ENCODE data around the gene RIPOR2. TPM values are rescaled to one million over a fixed set of nuclear protein-coding genes. Genes with fewer than 3 reads are reported as not detected.

Gene RIPOR2
- total RNA-seq, 2 experiments from 2014 or later = 88.3 to 96.3 TPM

DNA sequence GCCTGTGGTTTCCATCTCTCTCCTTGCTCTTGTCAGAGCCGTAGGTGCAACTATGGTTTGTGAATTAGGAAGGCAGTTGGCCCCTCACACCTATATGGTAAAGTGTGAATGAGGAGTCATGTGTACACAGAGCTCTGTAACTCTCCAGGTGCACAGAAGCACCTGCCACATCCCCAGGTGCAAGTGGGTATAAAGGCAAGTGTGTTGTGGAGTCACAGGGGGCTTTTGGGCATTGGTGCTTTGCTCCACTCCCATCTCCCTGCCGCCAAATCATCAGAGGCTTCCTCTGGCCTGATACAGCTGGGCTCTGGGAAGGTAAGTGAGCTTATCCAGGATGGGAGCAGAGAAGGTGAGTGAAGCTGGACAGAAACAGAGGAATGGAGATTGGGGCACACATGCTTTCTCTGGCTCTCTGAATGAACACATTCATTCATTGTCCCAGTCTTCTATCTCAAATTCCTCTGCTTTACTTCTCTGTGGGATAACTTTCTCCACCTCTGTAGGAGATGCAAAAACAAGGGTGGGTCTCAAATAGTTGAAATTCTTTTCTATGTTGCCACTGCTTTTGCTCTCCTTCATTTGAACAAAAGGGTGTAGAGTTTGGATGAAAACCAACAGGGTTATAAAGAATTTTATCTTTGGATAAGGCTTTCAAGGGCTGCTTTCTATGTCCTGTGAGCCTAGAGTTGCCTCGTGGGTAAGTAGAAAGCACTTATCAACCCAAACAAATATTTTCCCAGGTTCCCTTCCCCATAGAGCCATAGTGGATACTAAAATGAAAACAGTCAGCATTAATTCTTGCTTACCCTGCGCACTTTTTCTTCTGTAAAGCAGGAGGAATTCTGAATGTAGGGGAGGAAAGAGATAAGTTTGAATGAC, 45.0 kb upstream of the RIPOR2 start:
- intact Hi-C loops (cut with micrococcal nuclease) = no loop called here
- DNase-seq = no peak
- H3K27me3 Mint-ChIP-seq = no peaks in the 10 kb centered on the region
- ChIA-PET CTCF (interaction anchor here (0.9 to 7.5 kb wide), 6 partner anchors 12 to 90 kb away, joined by 3 to 101 read pairs (median 5); no protein-coding TSS in a partner anchor), POLR2A (interaction anchor here (1.0 to 2.0 kb wide), 6 partner anchors 9 to 47 kb away, joined by 3 to 6 read pairs (median 3); no protein-coding TSS in a partner anchor)
- peaks cover 2% of the 10 kb centered on the region for H3K9me3 Mint-ChIP-seq
- H3K4me1 Mint-ChIP-seq (ENCODE audit: low read depth) = peaks cover 43% of the 10 kb centered on the region
- H3K27ac Mint-ChIP-seq = no peak overlapping the region
- H3K36me3 Mint-ChIP-seq (ENCODE audit: low read depth) = no peaks in the 10 kb centered on the region
- TF ChIP-seq, protein P1, sequence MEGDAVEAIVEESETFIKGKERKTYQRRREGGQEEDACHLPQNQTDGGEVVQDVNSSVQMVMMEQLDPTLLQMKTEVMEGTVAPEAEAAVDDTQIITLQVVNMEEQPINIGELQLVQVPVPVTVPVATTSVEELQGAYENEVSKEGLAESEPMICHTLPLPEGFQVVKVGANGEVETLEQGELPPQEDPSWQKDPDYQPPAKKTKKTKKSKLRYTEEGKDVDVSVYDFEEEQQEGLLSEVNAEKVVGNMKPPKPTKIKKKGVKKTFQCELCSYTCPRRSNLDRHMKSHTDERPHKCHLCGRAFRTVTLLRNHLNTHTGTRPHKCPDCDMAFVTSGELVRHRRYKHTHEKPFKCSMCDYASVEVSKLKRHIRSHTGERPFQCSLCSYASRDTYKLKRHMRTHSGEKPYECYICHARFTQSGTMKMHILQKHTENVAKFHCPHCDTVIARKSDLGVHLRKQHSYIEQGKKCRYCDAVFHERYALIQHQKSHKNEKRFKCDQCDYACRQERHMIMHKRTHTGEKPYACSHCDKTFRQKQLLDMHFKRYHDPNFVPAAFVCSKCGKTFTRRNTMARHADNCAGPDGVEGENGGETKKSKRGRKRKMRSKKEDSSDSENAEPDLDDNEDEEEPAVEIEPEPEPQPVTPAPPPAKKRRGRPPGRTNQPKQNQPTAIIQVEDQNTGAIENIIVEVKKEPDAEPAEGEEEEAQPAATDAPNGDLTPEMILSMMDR (IDR thresholded peaks at IDR 0.05) = no peak
- ATAC-seq = peak; percentile 73
- no peak overlapping the region for H3K4me3 Mint-ChIP-seq

DNA sequence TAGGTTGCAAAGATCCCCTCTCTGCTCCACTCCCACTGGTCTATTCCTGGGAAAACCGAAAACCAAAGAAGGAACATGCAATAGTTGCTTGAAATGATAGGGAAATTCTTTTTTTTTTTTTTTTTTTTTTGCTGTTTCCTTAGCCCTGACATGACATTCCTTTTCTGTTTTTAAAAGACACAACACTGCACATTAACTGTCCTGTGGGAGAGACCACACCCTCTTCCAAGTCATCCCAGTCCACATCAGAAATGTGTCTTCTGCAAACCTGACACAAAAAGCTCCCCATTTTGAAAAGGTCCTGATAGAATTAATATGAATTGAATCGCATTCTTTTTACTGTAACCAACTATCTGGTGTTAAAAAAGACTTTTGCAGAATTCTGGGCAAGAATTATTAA, 43.4 kb upstream of the RIPOR2 start:
- ChIA-PET POLR2A (interaction anchor here (1.2 kb wide), 1 partner anchor 55 kb away, joined by 3 read pairs; no protein-coding TSS in a partner anchor), CTCF (interaction anchor here (0.8 to 7.5 kb wide), 6 partner anchors 13 to 123 kb away, joined by 3 to 101 read pairs (median 4); partner anchors contain the start of gene RIPOR2)
- Mint-ChIP-seq H3K27me3 (no peaks in the 10 kb centered on the region), H3K27ac (no peak overlapping the region), H3K9me3 (peaks cover 3% of the 10 kb centered on the region), H3K36me3 (ENCODE audit: low read depth) (no peaks in the 10 kb centered on the region), H3K4me3 (no peak overlapping the region), H3K4me1 (ENCODE audit: low read depth) (peaks cover 51% of the 10 kb centered on the region)
- TF ChIP-seq, protein P1 (IDR thresholded peaks at IDR 0.05) = no peak
- no peak for DNase-seq
- no peak for ATAC-seq
- intact Hi-C loops (cut with micrococcal nuclease) = no loop called here

DNA sequence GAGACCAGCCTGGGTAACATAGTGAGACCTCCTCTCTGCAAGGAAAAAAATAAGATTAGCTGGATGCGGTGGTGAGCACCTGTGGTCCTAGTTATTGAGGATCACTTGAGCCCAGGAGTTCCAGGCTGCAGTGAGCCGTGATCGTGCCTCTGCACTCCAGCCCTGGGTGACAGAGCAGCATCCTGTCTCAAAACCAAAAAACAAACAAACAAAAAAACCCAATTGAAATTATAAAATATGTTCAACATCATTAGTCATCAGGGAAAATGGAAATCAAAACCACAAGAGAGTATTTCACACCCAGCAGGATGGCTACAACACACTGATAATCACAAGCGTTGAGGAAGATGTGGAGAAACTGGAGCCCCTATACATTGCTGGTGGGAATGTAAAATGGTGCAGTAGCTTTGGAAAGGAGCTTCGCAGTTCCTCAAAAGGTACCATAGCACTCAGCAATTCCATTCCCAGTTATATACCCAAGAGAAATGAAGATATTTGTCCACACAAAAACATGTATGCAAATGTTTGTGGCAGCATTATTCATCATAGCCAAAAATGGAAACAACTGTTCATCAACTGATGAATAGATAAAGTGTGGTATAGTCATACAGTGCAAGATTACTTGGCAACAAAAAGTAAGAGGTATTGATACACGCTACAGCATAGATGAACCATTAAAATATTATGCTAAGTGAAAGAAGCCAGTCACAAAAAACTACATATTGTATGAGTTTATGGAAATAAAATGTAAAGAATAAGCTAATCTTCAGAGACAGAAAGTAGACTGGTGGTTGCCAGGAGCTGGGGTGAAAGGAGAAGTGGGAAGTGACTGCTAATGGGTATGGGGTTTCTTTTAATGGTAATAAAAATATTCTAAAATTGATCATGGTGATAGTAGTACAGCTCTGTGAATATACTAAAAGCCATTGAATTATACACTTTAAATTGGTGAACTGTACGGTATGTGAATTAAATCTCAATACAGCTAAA, 38.7 kb upstream of the RIPOR2 start:
- ChIA-PET CTCF (interaction anchor here (0.6 to 4.2 kb wide), 10 partner anchors 12 to 119 kb away, joined by 3 to 28 read pairs (median 4); no protein-coding TSS in a partner anchor), POLR2A (interaction anchor here (0.7 to 3.0 kb wide), 30 partner anchors 9 to 256 kb away, joined by 3 to 18 read pairs (median 5); partner anchors contain the start of genes C6orf62 and RIPOR2)
- TF ChIP-seq, protein P1 (IDR thresholded peaks at IDR 0.05) = no peak
- ATAC-seq (peak; percentile 90), DNase-seq (peak; percentile 70)
- Mint-ChIP-seq H3K4me1 (ENCODE audit: low read depth) (peaks cover 49% of the 10 kb centered on the region), H3K9me3 (peaks cover 7% of the 10 kb centered on the region), H3K27me3 (no peaks in the 10 kb centered on the region), H3K27ac (peak overlapping the region; percentile 92), H3K4me3 (peak overlapping the region; percentile 41), H3K36me3 (ENCODE audit: low read depth) (no peaks in the 10 kb centered on the region)
- intact Hi-C loops (cut with micrococcal nuclease) = loop anchor here (5.0 kb wide), 1 partner anchor 37 kb away; the partner anchor contains the start of gene RIPOR2

DNA sequence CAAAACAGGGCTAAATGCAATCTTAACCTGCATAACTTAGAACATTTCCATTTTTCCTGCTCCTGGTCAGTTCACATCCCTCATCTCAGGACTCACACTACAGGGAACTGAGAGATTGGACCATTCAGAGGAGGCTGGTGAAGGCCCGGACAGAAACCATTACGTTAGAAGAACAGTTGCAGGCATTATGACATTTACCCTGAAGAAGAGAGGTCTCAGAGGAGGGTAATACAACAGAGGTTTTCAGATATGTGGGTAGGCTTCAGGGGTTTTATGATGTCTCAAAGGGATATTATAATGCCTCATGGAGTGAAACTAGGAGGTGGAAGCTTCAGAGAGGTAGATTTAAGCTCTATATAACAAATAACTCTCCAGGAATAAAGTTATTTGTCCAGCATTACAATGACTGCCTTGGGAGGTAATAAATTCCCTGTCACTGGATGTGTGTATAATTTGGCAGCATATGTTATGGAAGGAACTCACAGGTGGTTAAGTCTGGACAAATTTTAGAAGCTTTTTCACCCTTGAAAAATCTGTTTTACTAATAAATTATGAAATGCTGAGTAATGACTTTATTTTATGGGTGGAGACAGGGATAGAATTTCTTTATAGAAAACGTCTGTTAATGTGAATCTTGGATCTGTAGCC, 36.7 kb upstream of the RIPOR2 start:
- Mint-ChIP-seq H3K4me1 (ENCODE audit: low read depth) (peaks cover 52% of the 10 kb centered on the region), H3K9me3 (peaks cover 7% of the 10 kb centered on the region), H3K4me3 (no peak overlapping the region), H3K36me3 (ENCODE audit: low read depth) (no peaks in the 10 kb centered on the region), H3K27me3 (no peaks in the 10 kb centered on the region), H3K27ac (no peak overlapping the region)
- TF ChIP-seq, protein P1 (IDR thresholded peaks at IDR 0.05) = no peak
- no peak for ATAC-seq
- ChIA-PET CTCF (interaction anchor here (1.0 to 4.2 kb wide), 2 partner anchors 19 to 39 kb away, joined by 3 to 28 read pairs; no protein-coding TSS in a partner anchor), POLR2A (interaction anchor here (0.7 to 4.2 kb wide), 4 partner anchors 11 to 97 kb away, joined by 4 to 18 read pairs (median 14); partner anchors contain the start of gene RIPOR2)
- intact Hi-C loops (cut with micrococcal nuclease) = loop anchor here (5.0 kb wide), 1 partner anchor 35 kb away; the partner anchor contains the start of gene RIPOR2
- DNase-seq = no peak
